Right lobe of liver (tissue), 4 donors: ENCODE measurements around the gene ACO2.

ENCODE experiments used
- CTCF ChIP-seq, 4 donors: fragments of 200-600 bp in 3 of 4; fragments of 450-650 bp in 1 of 4; IDR thresholded peaks; one replicate each; pipeline versions ENCODE4 v1.5.1 to v1.8.0; 2016 to 2022; ENCODE audit warnings: antibody characterized with exemption in 4 of 4, mild to moderate bottlenecking in 2 of 4
- POLR2A ChIP-seq: fragments of 450-650 bp; IDR thresholded peaks from one replicate; pipeline ENCODE4 v1.6.1; 2017; ENCODE audit warnings: antibody characterized with exemption, mild to moderate bottlenecking
- donor health status: DM: no; HTN: no; CAD: no.
- donor health status: DM: no; HTN: no; CAD: no.
- donor health status: DM: no; HTN: yes; CAD: no.

- no peak for TF ChIP-seq CTCF (IDR thresholded peaks at IDR 0.05)
- no peak for TF ChIP-seq POLR2A
These were observed 10.1 kb downstream of the ACO2 start for GRCh38 chr22:41478891-41479521.
